Urinary bladder (tissue), 4 donors: ENCODE results near the gene INPP5F. TPM values are rescaled to one million over a fixed set of nuclear protein-coding genes. Genes with fewer than 3 reads are reported as not detected.
A peak's percentile ranks its signal among the peaks of the same experiment; 100 is the strongest.

Source experiments
- DNase-seq: peaks from one replicate; pipeline ENCODE4 v3.0.0-alpha.2; 2015; ENCODE audit errors: extremely low spot score
- H3K27ac ChIP-seq: one replicate; pipeline ENCODE4 v1.5.1; 2013; ENCODE audit warnings: low read depth, mild to moderate bottlenecking, moderate library complexity
- H3K36me3 ChIP-seq: one replicate; pipeline ENCODE4 v1.6.1; 2013; ENCODE audit warnings: mild to moderate bottlenecking, moderate library complexity; ENCODE audit not compliant: insufficient read depth
- H3K4me1 ChIP-seq: one replicate; pipeline ENCODE4 v1.6.1; 2013; ENCODE audit warnings: mild to moderate bottlenecking, moderate library complexity; ENCODE audit not compliant: insufficient read depth
- H3K4me3 ChIP-seq: one replicate; pipeline ENCODE4 v1.5.1; 2013; ENCODE audit warnings: low read depth, low read length
- WGBS: extraction: QIAGEN DNeasy Blood & Tissue Kit; methylation state at CpG from one replicate; pipeline ENCODE4 v1.1.7; 2013; 5-methylcytosine and 5-hydroxymethylcytosine counted together
- polyA plus RNA-seq: library from polyadenylated mRNA; stranded (reverse); fragments of 200-250 nt; gene quantifications from one replicate; pipeline ENCODE4 v1.2.3, GENCODE V29; 2013
- small RNA-seq: library from RNA; depleted of rRNA; stranded (forward); fragments of <200 nt; gene quantifications from one replicate; pipeline ENCODE3, GENCODE V24; 2014
- total RNA-seq: library from RNA; depleted of rRNA; stranded (reverse); fragments of >200 nt; gene quantifications from one replicate; pipeline ENCODE4 v1.2.3, GENCODE V29; 2014
- donor health status: healthy with polysubstance abuse.
- donor health status: healthy.

INPP5F gene
- total and polyA plus RNA-seq, 2 donors: 11.6 to 58.3 TPM

- Histone ChIP-seq H3K4me3 (peak within 1 kb of the TSS; percentile 99), H3K27ac (peak within 1 kb of the TSS; percentile 86), H3K36me3 (no peaks in the 10 kb centered on the region), H3K4me1 (no peaks in the 10 kb centered on the region)
- 0% methylated on average over 42 of the region's 42 CpGs for WGBS
- no peak for DNase-seq
Observed at GRCh38 chr10:119872610-119872859, 146.7 kb downstream of the INPP5F start, which contains the start of gene MCMBP. MCMBP (minus strand) TSS chr10:119872843; CDS start chr10:119872584, 259 bp downstream.

GRCh38 chr10:119872860-119873681 is 147.2 kb downstream of the INPP5F start:
- Histone ChIP-seq H3K4me1 (no peaks in the 10 kb centered on the region), H3K4me3 (peak overlapping the region; percentile 99), H3K27ac (peak overlapping the region; percentile 86), H3K36me3 (no peaks in the 10 kb centered on the region)
- WGBS: under 1% methylated on average over 75 of the region's 75 CpGs
- no peak for DNase-seq

GRCh38 chr10:119878524-119878923 is 152.7 kb downstream of the INPP5F start:
- Histone ChIP-seq H3K36me3 (no peaks in the 10 kb centered on the region), H3K4me1 (no peaks in the 10 kb centered on the region), H3K4me3 (no peak overlapping the region), H3K27ac (no peak overlapping the region)
- DNase-seq: no peak
- WGBS: 63% methylated on average over 2 of the region's 2 CpGs

Small RNA genes lying within 50 kb of the gene (small RNA-seq; reads per million reads assigned to genes)
- not detected for gene RN7SL846P

Other genes with a start within 250 kb of the INPP5F start
- gene RGS10, start 183.3 kb upstream of the INPP5F start, total RNA-seq: 62.4 TPM
- gene RGS10, start 183.3 kb upstream of the INPP5F start, polyA plus RNA-seq: 44.8 TPM
- gene TIAL1, start 129.1 kb upstream of the INPP5F start, total RNA-seq: 167 TPM
- 48.6 TPM for gene TIAL1, start 129.1 kb upstream of the INPP5F start, polyA plus RNA-seq
- 8.2 TPM for gene BAG3, start 74.7 kb upstream of the INPP5F start, total RNA-seq
- 70.0 TPM for gene BAG3, start 74.7 kb upstream of the INPP5F start, polyA plus RNA-seq
- gene MCMBP, start 146.8 kb downstream of the INPP5F start, total RNA-seq: 60.9 TPM
- 44.9 TPM for gene MCMBP, start 146.8 kb downstream of the INPP5F start, polyA plus RNA-seq
- gene SEC23IP, start 166.7 kb downstream of the INPP5F start, total RNA-seq: 26.5 TPM
- gene SEC23IP, start 166.7 kb downstream of the INPP5F start, polyA plus RNA-seq: 16.9 TPM